NCI-H2227 (cell line): ENCODE data around the gene HLA-DPA1.

ENCODE experiments used
- DNase-seq: peaks from one replicate; lab custom pipeline; 2025; ENCODE audit not compliant: unreplicated experiment; lab: John Stamatoyannopoulos, UW

Gene HLA-DPA1

DNA sequence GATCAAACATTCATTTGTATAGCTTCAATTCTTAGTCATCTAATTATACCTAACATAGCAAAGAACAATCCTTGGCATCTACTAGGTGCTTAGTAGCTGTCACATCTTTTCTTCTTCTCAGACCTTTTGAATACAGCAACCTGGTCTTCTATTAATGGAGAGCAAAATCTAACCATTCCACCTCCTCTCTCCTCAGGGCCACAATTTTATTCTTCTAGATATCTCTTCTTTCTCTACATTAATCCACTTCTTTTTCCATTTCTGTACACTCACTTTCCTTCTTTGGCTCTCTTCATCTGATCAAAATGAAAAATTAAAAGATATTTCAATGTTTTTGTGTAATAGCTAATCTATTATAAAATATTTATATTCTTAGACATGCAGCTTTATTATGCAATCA is 55.0 kb downstream of the HLA-DPA1 start:
- DNase-seq = no peak

GRCh38 chr6:33017694-33018353 is 55.6 kb downstream of the HLA-DPA1 start:
- no peak for DNase-seq

DNA sequence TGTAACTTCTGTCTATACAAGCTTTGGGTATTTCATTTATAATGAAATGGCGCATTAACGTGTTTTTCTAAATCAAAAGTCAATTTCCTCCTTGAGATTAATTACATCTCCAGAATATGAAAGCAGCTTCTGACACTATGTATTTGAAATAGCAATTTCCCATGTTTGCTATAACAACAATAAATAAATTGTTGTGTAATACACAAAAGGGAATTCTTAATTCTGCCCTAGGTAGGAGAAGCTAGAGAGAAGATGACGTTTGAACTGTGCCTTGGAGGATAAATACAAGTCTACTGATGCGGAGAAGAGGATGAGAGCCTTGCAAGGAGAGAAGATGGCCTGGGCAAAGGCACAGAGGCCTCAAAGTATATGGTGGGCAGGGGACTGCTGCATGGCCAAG is 56.4 kb downstream of the HLA-DPA1 start:
- no peak for DNase-seq

DNA sequence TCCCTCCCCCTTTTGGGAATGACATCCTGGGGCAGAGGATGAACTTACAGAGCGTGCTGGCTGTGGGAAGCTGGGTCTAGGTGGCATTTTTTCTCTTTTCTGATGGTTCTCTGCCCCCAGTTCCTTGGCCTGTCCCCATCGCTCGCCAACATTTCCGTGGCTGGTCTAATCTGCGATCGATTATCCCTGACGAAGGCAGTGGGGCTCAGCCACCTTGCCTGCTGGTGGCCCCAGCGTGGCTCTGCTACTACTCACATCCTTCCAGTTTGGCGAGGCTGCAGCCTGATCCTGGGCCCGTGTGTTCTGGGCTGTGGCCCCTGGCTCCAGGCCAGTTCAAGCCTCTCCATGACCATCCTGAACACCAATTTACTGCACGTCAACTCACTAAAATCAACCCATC is 57.7 kb downstream of the HLA-DPA1 start:
- DNase-seq = no peak

GRCh38 chr6:33014841-33015634 is 58.4 kb downstream of the HLA-DPA1 start:
- peak; percentile 82 for DNase-seq
